ENCODE data around the gene TSPAN9.

The TSPAN9 gene

DNA sequence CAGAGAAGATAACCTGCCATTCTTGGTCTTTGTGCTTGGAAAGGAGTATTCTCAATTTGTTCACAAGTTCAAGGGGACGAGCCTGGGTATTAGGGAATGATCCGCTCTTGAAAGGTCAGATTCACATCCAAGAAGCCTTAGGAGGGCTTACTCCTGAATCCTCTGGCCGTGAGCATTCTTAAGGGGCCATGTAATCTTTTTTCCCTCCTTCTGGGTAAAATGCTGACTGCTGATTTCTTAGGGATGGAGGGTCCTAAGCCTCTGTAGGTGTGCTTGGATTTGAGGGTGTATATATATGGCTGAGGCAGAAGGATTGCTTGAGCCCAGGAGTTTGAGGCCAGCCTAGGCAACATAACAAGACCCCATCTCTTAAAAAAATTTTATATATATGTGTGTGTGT, 149.1 kb downstream of the TSPAN9 start:
- DNase-seq (ENCODE audit: low read depth): no peak

DNA sequence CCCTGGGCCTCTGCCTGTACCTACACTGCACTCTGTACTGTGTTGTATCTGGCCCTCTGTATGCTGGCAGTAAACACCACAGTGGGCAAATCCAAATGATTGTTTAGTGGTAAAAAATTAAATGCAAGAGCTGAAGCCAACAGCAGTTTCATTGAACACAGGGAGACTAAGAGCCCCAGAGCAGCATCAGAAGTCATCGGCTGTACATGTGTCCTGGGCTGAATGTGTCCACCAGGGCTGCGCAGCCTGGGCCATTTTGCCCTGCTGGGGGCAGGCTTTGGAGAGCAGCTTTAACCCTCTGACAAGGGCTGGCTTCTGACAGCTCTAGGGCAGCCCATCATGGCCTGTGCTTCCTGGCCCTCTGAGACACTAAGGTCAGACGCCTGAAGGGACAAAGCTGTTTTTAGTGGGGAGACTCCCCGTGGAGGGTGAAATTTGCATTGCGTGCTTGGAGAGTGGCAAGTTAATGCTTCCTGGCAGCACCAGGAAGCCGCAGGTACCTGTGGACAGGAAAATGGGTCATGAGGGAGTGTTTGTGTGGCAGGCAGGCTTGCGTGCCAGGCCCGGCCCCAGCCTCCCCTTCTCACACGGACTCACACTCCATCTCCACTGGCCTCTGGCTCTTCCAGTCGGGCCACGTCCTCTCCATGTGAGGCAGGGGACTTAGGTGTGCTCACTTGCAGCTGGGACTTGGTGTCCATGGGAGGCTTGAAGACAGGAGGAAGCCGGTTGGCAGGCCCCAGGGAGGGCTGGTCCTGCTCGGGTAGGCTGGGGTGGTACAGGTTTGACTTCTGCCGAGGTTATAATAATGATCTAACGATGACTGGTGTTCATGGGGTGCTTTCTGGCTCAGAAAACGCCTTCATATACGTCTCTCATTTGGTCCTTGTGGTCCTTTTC, 150.1 kb downstream of the TSPAN9 start:
- no peak for DNase-seq (ENCODE audit: low read depth)

DNA sequence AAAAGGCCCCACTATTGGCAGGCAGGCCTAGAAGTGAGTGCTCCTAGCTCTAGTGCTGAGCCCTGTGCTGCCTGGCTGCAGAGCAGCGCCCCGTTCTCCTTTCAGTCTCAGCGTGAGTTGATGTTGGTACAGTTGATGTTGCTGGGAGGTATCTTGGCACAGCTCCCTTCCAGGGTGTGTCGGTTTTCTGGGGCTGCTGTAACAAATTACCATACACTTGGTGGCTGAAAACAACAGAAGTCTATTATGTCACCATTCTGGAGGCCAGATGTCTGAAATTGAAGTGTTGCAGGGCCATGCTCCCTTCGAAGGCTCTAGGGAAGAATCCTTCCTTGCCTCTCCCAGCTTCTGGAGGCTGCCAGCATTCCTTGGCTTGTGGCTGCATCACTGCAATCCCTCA, 151.4 kb downstream of the TSPAN9 start:
- DNase-seq (ENCODE audit: low read depth): no peak

DNA sequence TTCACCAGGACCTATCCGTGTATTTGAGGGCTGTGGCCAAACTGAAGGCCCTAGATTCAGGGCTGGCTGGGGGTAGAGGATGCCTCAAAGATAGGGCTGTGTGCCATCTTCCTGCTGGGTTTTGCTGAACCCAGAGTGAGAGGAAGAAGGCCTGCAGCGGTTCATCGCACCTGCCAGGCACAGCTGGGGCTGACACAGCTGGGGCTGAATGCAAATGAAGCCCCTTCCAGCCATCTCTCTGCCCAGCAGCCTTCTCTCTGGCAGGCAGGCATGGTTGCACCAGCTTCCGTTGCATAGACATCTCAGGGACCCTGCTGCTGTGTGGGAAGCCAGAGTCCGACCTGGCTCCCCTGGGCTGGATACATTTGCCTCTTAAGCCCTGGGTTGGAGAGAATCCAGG, 152.4 kb downstream of the TSPAN9 start:
- no peak for DNase-seq (ENCODE audit: low read depth)

DNA sequence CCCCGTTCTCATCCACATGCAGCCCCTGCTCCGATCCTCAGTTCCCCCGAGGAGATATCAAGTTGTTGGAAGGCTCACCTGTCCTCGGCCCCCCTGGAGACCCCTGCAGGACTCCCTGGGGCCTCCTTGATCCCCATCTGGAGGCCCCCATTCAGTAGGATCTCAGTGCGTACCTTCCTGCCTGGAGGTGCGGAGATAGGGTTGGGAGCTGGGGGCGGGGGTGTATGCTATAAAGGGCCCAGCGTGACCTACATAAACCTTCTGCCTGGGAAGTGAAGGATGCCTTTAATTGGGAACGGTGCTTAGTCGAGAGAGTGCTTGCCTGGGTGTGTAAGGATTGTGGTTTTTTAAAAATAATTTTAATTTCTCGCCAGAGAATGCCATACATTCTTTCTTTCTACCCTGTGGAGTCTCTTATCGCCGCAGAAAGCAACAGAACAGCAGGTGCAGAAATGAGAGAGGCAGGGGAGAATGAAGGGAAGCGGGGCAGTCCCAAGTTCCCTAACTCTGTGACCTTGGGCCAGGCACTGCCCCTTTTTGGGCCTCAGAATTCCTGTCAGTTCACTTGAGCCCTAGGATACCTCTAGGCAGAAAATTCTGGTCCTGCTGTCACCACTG, 153.7 kb downstream of the TSPAN9 start:
- DNase-seq (ENCODE audit: low read depth): no peak

DNA sequence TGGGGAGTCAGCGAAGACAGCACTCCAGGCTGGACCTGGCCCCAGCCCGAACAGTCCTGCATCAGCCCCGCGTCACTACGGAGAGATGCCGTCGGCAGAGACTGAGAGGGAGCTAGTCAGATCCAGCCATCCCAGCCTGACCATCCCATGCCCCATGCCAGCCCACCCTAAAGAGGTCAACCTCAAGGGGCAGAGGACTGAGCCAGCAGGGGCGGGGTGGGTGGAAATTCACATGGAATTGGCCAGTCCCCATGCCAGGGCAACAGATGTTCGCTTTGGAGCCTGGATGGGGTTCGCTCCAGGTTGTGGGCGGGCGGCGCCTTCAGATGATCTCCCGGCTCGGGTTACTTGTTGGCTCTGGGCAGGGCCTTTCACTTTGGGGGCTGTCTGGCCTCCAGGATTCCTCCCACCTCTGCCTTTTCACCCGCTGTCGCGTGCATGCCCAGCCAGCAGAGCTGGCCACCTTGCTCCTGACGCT, 154.3 kb downstream of the TSPAN9 start:
- no peak for DNase-seq (ENCODE audit: low read depth)

DNA sequence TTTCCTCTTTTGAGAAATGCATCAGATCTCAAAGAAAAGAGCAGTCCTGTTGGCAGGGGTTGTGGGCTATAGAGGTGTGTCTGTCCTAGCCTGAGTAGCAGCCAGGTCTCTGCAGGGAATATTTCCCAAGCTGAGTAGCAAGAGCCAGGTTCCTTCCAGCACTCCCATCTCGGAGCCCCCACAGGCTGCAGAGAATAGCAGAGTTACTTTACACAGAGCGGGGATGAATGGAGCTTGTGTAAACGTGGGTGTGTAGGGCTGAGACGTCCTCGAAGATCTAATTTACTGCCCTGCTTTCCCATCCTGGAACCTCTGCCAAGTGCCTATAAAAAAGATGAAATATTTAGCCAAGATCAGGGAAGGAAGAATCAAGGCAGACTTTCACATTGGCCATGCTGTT, 156.6 kb downstream of the TSPAN9 start:
- no peak for DNase-seq (ENCODE audit: low read depth)

DNA sequence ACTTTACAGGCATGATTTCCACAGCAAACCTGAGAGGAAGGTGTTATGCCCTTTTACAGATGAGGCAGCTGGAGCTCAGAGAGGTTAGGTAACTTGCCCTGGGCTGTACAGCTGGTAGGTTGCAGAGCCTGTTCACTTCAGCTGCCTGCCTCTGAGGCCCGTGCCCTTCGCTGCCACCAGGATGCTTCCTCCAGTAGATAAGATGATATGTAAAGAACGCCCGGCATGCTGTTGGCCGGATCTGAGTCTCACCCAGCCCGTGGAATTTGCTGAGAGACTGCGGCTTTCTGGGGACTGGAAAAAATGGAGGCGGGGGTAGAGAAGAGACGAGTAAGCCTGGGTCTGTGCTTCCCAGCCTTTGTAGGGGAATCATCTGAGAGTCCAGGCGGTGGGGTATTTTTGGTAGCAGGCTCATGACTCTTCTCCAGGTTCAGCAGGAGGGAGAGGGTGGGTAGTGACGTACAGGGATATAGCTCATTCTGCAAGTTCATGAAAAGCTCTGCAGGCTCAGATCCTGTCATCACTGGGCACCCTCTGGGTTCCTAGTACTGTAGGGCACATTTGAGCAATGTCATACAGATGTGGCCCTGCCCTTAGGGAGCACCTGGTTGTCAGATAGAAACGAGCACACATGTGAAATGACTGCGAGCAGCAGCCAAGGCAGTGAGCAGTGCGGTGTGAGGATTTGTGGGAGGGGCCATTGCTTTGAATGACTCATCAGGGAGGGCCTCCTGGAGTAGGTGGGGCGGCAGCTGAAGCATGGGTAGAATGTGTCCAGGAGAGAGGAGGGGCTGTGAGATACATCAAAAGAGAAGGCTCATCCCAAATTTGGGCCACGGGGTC, 159.4 kb downstream of the TSPAN9 start:
- DNase-seq (ENCODE audit: low read depth): no peak

DNA sequence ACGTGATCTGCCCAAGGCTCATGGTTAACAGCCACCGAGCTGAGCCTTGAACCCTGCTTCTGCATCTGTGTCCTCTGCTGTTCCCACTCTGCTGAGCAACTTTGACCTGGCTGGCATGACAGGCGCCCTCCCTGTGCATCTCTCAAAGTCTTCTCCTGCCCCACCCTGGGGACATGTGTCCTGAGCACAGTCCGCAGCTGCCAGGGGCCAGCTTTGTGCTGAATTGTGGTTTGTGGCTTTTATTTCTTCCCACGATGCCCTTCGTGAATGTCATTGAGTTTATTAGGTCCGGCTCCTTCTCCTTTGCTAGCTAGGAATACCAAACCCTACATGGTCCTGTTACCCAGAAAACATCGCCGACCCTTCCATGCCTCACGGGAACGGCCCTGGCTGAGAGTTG, 161.0 kb downstream of the TSPAN9 start:
- DNase-seq (ENCODE audit: low read depth): no peak

DNA sequence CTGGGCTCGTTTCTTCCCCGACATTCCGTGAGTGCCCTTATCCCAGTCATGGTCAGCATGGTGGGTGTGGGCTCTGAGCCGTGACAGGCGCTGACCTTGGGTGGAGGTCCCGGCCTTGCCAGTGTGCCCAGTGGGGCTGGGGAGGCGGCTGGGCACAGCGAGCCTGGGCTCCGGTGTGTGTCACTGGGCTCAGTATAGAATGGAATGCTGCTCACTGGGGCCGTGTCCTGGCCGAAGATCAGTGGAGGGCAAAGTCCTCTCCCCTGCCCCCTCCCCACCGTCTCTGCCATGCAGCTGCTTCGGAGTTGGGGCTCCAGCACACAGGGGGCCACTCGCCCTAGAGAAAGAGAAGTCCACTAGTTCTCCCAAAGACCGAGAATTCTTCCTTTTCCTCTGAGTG, 164.4 kb downstream of the TSPAN9 start:
- no peak for DNase-seq (ENCODE audit: low read depth)

DNA sequence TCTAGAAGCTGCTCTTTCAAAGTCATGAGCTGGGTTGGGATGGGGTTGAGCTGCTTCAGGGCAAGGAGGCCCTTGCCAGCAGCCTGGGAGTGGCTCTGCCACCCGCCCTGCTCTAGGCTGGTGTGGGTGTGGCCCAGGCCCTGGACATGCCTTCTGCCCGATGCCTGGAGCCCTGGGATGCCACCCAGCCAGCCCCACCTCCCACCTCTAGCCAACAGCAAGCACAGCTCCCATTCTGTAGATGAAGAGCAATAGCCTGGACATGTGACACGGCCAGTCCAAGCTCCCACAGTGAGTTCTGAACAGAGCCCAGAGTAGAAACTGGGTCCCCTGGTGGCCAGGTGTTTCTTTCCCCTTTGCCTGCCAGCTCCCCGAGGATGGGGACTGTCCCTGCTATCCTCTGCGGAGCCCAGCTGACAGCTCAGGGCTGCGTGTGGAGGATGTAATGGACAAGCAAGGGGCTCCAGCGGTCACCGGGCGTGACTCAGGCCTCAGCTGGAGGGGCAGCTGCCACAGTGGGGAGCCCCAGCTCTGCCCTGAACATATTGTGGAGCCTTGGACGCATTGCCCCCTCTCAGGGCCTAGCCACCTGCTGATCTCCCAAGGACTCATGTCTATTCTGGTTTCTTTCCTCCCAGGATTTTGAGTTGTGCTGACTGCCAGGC, 165.2 kb downstream of the TSPAN9 start:
- DNase-seq (ENCODE audit: low read depth): no peak

DNA sequence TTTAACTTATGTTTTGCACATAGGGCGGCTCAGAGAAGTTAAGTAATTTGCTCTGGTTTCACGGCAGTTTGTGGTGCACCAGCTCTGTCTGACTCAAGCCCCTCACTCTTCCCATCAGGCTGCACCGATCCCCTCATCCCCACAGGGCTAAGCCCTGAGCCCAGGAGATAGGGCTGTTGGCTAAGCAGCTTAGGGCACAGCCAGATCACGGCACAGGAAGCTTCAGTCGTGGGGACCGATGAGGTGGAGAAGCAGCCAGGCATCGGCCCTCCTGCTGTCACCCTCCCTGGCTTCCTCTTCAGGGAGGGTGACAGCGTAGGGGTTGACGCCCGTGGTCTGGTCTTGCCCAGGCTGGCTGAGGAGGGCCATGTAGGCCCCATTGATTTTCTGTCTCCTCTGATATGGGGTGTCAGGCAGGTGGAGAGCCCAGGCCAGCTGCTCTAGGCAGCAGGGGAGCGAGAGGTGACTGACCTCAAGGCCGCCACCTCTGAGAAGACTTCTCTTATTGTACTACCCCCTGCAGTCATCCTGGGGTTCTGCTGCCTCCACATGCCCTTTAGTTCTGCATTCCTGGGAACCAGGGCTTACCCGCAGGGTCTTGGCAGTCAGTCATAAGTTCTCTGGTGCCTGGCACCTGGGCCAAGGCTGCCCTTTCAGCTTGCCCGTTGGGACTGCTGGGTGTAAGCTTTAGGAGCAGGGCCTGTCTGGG, 166.4 kb downstream of the TSPAN9 start:
- DNase-seq (ENCODE audit: low read depth): no peak

DNA sequence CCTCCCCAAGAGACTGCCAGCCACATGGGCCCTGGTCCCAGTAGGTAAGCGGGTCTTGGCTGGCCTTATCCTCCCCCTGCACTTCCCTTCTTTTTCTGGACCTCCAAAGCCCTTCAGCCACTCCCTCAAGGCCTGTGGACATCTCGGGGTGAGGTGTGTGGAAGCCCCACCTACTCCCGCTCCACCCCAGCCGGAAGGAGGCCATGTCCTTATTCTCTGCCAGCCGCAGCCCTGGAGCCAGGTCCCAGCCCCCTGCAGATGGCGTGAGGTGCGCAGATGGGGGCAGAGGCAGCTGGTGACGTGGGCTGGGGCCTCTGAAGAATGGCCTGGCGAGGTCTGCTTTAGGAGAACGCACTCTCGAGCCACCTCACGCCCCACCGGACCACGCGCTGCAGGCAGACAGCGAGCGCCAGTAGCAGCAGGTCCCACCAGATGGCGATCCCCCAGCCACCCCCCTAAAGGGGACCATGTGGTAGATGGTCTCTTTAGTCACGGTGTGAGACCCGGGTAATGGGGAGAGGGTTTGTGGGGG, 167.1 kb downstream of the TSPAN9 start:
- no peak for DNase-seq (ENCODE audit: low read depth)

DNA sequence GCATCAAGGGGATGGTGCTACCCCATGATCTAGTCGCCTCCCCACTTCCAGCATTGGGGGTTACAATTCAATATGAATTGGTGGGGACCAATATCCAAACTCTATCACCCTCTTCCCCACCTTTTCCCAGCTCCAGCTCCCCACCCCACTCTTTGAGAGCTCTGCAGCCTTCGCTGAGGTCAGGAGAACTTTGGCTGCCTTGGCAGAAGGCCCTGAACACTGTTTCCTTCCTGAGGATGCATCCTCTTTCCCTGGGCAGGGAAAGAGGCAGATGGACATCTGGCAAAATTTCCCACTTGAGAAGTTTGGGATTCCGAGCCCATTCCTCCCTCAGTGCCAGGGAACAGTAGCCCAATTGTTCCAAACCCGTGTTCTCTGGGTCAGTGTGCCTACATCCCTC, 169.1 kb downstream of the TSPAN9 start:
- DNase-seq (ENCODE audit: low read depth): no peak

DNA sequence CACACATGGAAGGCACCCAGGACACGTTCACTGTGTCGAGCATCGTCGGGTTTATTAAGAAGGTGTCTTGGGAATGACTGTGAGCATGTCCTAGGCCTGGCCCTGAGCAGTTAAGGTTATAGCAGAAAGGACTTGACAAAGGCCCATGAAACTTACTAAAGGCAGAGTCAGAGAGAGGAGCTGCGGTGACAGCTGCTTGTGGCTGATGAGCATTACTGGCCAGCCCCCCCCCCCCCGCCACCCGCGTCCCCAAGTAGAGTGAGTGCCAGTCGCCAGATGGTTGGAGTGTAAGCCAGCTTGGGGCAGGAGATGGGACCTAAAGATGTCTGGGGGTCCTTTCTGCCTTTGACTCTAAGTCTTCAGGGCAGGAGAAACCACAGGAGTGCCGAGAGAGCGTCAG, 169.9 kb downstream of the TSPAN9 start:
- no peak for DNase-seq (ENCODE audit: low read depth)

DNA sequence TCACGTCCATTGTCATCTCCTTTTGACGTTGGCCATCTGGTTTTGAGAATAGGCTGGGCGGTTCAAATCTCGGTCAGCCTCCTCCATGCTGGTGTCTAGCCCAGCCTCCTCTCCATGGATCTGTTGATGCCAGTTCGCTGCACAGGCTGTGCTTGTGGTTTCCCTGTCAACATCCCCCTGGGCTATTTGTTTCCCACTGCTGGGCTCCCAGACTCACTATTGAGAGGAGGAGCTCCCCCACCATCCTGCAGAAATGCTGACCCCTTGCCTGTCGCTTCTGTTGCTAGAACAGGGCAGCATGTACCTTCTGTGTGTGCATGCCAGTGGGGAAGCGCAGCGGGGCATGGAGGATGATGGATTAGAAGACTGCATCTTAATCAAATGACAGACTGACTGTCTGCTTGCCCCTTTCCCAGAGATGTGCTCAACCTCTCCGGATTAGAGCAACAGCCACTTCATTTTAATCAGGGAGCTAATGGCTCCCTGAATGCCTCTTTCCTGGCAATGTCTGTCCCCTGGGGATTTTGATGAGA, 170.5 kb downstream of the TSPAN9 start:
- no peak for DNase-seq (ENCODE audit: low read depth)

DNA sequence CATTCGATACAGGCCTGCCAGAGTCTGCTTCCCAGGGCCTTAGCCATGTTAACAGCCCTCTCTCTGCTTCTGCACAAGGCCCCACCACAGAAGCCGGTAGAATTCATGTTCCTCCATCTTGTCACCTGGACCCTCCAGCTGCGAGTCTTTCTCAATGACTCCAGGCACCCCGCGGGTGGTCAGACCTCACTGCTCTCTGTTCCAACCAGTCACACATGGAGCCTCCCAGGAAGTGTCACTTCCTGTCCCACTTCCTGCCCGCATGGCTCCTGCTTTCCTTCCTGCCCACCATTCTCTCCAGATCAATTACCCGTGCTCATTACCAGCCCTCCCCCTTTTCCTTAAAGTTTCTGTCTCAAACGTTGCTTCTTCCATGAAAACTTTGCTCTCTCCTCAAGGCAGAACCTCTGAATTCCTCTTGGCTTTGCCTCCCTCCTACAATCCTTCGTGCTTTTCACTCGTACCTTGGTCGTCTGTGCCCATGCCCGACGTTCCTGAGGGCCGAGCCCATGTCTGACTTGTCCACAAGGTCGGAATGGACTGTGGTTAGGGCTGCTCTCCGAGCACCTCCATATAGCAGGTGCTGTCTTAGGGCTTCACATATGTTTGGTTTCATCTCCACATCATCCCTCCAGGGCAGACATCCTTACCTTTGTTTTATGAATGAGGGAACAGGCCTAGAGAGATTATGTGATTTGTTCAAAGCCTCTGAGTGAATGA, 172.1 kb downstream of the TSPAN9 start:
- no peak for DNase-seq (ENCODE audit: low read depth)

DNA sequence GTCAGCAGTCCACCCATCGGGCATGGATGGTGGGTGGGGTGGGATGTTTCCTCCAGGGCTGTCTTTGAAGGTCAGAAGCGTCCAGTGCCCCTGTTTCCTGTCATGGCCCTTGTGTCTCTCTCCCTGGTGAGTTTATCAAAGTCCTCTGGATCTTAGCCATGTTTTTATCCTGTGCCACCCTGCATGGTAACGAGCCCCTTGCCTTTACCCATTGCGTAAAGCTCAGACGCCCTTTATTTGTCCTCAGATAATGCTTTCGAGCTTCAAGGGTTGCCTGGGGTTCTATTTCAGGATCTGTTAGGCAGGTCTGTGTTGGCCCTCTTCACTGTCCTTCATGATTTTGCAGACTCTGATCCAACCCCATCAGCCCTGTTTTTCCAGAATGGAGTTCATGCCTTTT, 172.9 kb downstream of the TSPAN9 start:
- no peak for DNase-seq (ENCODE audit: low read depth)

DNA sequence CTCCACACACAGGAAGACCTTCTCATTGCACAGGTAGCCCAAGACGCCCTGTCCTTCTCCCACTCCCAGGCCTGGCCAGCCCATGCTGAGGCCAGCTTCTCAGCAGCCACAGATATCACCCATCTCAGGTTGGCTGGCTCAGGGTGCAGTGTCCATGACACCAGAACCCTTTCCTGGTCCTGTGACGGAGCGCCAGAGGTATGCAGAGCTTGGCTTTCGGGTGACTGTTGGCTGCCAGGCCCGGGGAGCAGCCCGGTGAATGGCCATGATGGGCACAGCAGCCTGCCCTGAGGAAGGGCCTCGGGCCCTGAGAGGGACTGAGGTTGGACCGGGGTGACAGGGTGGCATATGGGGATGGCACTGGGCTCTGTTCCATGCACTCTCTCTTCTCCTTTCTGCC, 173.4 kb downstream of the TSPAN9 start:
- no peak for DNase-seq (ENCODE audit: low read depth)

DNA sequence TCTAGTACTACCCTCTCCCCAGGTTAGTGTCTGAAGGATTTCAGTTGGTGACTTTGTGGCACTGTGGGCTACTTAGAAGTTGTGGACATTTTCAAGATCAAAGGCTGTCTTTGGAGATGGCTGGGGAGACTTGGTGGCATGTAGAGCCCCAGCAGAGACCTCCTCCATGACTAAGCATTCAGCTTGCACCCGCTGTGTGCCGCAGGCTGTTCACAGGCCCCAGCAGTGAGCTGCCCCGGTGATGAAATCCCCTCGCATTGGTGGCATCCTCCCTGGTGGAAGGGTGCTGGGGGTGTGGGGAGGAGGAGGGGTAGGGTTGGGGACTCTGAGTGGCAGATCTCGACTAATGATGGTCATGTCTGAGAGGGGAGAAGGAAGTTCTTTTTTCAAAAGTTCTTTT, 173.9 kb downstream of the TSPAN9 start:
- no peak for DNase-seq (ENCODE audit: low read depth)

All from stimulated activated CD8-positive, alpha-beta memory T cell treated with anti-CD3 and anti-CD28 coated beads, Interleukin-15, amount 100 ng/mL, for 1 hour (primary cell).